GM12891 (cell line): ENCODE results near the gene CAMLG.

ENCODE experiments used
- POLR2A ChIP-seq: IDR thresholded peaks from 2 replicates; pipeline ENCODE4 v1.6.1; 2011; ENCODE audit warnings: low read depth, low read length, control low read depth
- POLR2AphosphoS5 ChIP-seq: IDR thresholded peaks from 2 replicates; pipeline ENCODE4 v1.6.1; 2011; ENCODE audit warnings: low read depth, low read length, control low read depth
- TAF1 ChIP-seq: IDR thresholded peaks from 2 replicates; pipeline ENCODE4 v1.6.1; 2011; ENCODE audit warnings: low read depth, low read length, control low read depth

DNA sequence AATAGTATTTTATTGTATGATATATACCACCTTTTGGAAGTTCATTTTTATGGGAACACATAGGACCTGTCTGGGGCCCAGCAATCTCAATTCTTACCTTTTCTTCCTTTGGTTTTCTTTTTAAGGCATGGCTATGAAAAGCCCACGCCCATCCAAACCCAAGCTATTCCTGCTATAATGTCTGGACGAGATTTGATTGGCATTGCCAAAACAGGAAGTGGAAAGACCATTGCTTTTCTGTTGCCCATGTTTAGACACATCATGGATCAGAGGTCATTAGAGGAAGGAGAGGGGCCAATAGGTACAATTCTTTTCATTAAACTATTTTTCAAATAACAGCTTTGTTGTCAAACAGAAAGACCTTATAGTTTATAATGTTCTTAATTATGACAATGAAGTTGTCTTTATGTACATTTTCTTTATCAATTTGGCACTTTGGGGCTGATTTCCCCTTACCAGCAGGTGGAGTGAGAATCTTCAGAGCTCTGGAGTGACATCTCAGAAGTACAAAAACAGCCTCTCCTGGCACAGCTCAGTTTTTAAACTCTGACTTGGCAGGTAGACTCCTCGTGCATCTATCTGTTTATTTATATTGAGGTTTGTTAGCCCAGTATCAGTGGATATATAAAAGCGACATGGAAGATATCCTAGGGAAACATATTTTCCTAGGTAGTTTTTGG is 46.0 kb downstream of the CAMLG start:
- no peak for TF ChIP-seq TAF1
- no peak for TF ChIP-seq POLR2A
- TF ChIP-seq POLR2AphosphoS5, result no peak
